Measurements from ENCODE around the gene RFX2.
A peak's percentile ranks its signal among the peaks of the same experiment; 100 is the strongest.

RFX2 gene

GRCh38 chr19:6056801-6057650, 53.3 kb downstream of the RFX2 start:
- no peak overlapping the region for H3K4me3 ChIP-seq (replicated peaks; ENCODE audit: low read depth, low read length)
- no peak for TF ChIP-seq CTCF (IDR thresholded peaks at IDR 0.05; ENCODE audit: low read length, missing control alignments)
- peak; percentile 97 for DNase-seq (ENCODE audit: low read depth)

GRCh38 chr19:6056282-6056741, 54.0 kb downstream of the RFX2 start:
- no peak for DNase-seq (ENCODE audit: low read depth)
- no peak for TF ChIP-seq CTCF (IDR thresholded peaks at IDR 0.05; ENCODE audit: low read length, missing control alignments)
- no peak overlapping the region for H3K4me3 ChIP-seq (replicated peaks; ENCODE audit: low read depth, low read length)

GRCh38 chr19:6055013-6055795, 55.1 kb downstream of the RFX2 start:
- DNase-seq (ENCODE audit: low read depth) = no peak
- no peak overlapping the region for H3K4me3 ChIP-seq (replicated peaks; ENCODE audit: low read depth, low read length)
- TF ChIP-seq CTCF (IDR thresholded peaks at IDR 0.05; ENCODE audit: low read length, missing control alignments) = no peak

GRCh38 chr19:6048793-6049405, 61.4 kb downstream of the RFX2 start:
- no peak overlapping the region for H3K4me3 ChIP-seq (replicated peaks; ENCODE audit: low read depth, low read length)
- TF ChIP-seq CTCF (IDR thresholded peaks at IDR 0.05; ENCODE audit: low read length, missing control alignments) = peak; percentile 84
- DNase-seq (ENCODE audit: low read depth) = peak; percentile 80

- H3K4me3 ChIP-seq (replicated peaks; ENCODE audit: low read depth, low read length) = no peak overlapping the region
- TF ChIP-seq CTCF (IDR thresholded peaks at IDR 0.05; ENCODE audit: low read length, missing control alignments) = no peak
- no peak for DNase-seq (ENCODE audit: low read depth)
These were observed 62.0 kb downstream of the RFX2 start for GRCh38 chr19:6048348-6048747.

GRCh38 chr19:6047741-6048251, 62.5 kb downstream of the RFX2 start:
- DNase-seq (ENCODE audit: low read depth) = peak; percentile 56
- H3K4me3 ChIP-seq (replicated peaks; ENCODE audit: low read depth, low read length) = no peak overlapping the region
- peak; percentile 87 for TF ChIP-seq CTCF (IDR thresholded peaks at IDR 0.05; ENCODE audit: low read length, missing control alignments)
